Bronchial epithelial cell (primary cell): ENCODE data around the gene CLTC. TPM values are rescaled to one million over a fixed set of nuclear protein-coding genes. Genes with fewer than 3 reads are reported as not detected.
"Not testable (repeated sequence)": the region's sequence is repeated elsewhere in the genome, so short reads cannot be mapped to it uniquely, and the experiment has no call there.

Experiments used
- DNase-seq: peaks from one replicate; pipeline ENCODE4 v3.0.0-alpha.2; 2010; ENCODE audit warnings: low read depth
- FAIRE-seq: peaks from 2 replicates; lab custom pipeline; 2011; peaks lifted over from hg19 to GRCh38; lab: Jason Lieb, UNC
- H3K27me3 ChIP-seq: 2 replicates; pipeline ENCODE4 v1.5.1; 2011; ENCODE audit warnings: low read length; ENCODE audit not compliant: control insufficient read depth, insufficient read depth
- H3K36me3 ChIP-seq: 2 replicates; pipeline ENCODE4 v1.5.1; 2011; ENCODE audit warnings: low read length; ENCODE audit not compliant: control insufficient read depth, insufficient read depth
- H3K4me3 ChIP-seq: 2 replicates; pipeline ENCODE4 v1.5.1; 2011; ENCODE audit warnings: mild to moderate bottlenecking, low read depth, low read length, control low read depth
- CTCF ChIP-seq: IDR thresholded peaks from 2 replicates; pipeline ENCODE4 v1.5.1; 2011; ENCODE audit warnings: mild to moderate bottlenecking, moderate library complexity, low read length, control low read depth, inconsistent platforms; ENCODE audit not compliant: insufficient read depth, severe bottlenecking
- total RNA-seq: library from RNA; depleted of rRNA; stranded (reverse); fragments of >200 nt; gene quantifications from 2 replicates; pipeline ENCODE4 v1.2.1, GENCODE V29; 2014

The CLTC gene
- total RNA-seq, 1 donor from 2014 or later = 251 TPM

GRCh38 chr17:59652119-59652518 is 32.4 kb downstream of the CLTC start:
- Histone ChIP-seq H3K4me3 (no peak overlapping the region), H3K27me3 (no peaks in the 10 kb centered on the region), H3K36me3 (peaks cover 25% of the 10 kb centered on the region)
- no peak for TF ChIP-seq CTCF
- DNase-seq (no peak), FAIRE-seq (no peak)

DNA sequence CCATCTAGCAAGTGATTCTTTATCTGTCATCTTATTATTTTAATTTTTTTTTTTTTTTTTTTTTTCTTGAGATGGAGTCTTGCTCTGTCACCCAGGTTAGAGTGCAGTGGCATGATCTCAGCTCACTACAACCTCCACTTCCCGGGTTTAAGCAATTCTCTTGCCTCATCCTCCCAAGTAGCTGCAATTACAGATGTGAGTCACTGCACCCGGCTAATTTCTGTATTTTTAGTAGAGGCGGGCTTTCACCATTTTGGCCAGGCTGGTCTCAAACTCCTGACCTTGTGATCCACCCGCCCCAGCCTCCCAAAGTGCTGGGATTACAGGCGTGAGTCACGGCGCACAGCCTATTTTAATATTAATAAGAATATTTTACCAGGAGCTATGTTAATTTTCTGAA is 36.9 kb downstream of the CLTC start:
- FAIRE-seq = not testable (repeated sequence)
- H3K36me3 ChIP-seq = peaks cover 17% of the 10 kb centered on the region
- peak; percentile 24 for DNase-seq

DNA sequence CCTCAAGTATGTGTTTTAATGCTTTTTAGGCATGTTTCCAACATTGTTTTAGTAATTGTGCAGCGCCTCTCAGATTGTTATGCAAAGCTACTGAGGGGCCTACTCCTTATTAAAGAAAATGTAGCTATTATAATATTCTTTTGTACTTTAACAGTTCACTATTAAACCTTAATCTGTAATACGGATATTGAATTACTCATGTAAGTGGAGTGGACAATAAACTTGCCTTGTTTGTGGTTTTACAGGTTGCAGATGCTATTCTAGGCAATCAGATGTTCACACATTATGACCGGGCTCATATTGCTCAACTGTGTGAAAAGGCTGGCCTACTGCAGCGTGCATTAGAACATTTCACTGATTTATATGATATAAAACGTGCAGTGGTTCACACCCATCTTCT is 46.5 kb downstream of the CLTC start:
- no peaks in the 10 kb centered on the region for H3K27me3 ChIP-seq
- H3K36me3 ChIP-seq = peaks cover 11% of the 10 kb centered on the region
- no peak for TF ChIP-seq CTCF
- DNase-seq (peak; percentile 49), FAIRE-seq (no peak)
- no peak overlapping the region for H3K4me3 ChIP-seq

More for the DNA sequence above, 36.9 kb downstream of the CLTC start:
- not testable (repeated sequence) for H3K27me3 ChIP-seq, H3K4me3 ChIP-seq

GRCh38 chr17:59668816-59669215 is 49.1 kb downstream of the CLTC start:
- Histone ChIP-seq H3K4me3 (no peak overlapping the region), H3K27me3 (no peaks in the 10 kb centered on the region), H3K36me3 (peaks cover 10% of the 10 kb centered on the region)
- FAIRE-seq (no peak), DNase-seq (peak; percentile 82)
- TF ChIP-seq CTCF = no peak

GRCh38 chr17:59669411-59669810 is 49.7 kb downstream of the CLTC start:
- DNase-seq (no peak), FAIRE-seq (no peak)
- no peak overlapping the region for H3K4me3 ChIP-seq
- no peaks in the 10 kb centered on the region for H3K27me3 ChIP-seq
- TF ChIP-seq CTCF = no peak
- peaks cover 9% of the 10 kb centered on the region for H3K36me3 ChIP-seq

DNA sequence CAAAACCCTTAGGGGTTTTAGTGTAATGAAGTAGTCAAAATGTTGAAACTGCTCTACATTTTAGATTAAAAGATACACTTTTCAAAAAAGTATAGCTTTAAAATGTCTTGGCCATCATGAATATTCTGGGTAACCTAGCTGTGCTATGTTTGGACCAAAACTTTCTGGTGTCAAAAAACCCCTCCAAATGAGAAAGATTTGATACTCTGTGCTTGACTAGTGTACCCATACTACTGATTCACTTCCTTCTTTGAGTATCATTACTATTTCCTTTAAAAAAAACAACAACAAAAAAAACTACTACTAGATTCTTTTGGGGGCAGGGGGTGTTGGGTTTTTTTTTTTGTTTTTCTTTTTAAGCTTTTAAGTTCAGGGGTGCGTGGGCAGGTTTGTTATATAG is 50.2 kb downstream of the CLTC start:
- no peak for TF ChIP-seq CTCF
- Histone ChIP-seq H3K27me3 (no peaks in the 10 kb centered on the region), H3K4me3 (no peak overlapping the region), H3K36me3 (peaks cover 8% of the 10 kb centered on the region)
- FAIRE-seq = no peak
- DNase-seq = no peak
